Heart right ventricle (tissue), 16 donors: ENCODE results near the gene SEMA5A. TPM values are rescaled to one million over a fixed set of nuclear protein-coding genes. Genes with fewer than 3 reads are reported as not detected.
A peak's percentile ranks its signal among the peaks of the same experiment; 100 is the strongest.

Experiments used
- ATAC-seq, 8 donors: fragments of 200-7000 bp; cut with Tn5 transposase; one replicate each; pipeline ENCODE4 v1.9.1; 2020; ENCODE audit warnings: mild to moderate bottlenecking in 8 of 8, moderate library complexity in 8 of 8, moderate number of reproducible peaks in 1 of 8
- DNase-seq, 2 donors: peaks; one replicate each; pipeline ENCODE4 v3.0.0-alpha.2; 2020
- H3K27ac ChIP-seq, 10 donors: fragments of 200-600 bp; sonication (generic) in 2 of 10; one replicate each; pipeline versions ENCODE4 v1.5.0 to v1.8.0; 2020 to 2022; ENCODE audit warnings: mild to moderate bottlenecking in 3 of 10
- H3K27me3 ChIP-seq, 7 donors: fragments of 200-600 bp; one replicate each; pipeline ENCODE4 v1.8.0; 2021 to 2022; ENCODE audit warnings: mild to moderate bottlenecking in 2 of 7
- H3K36me3 ChIP-seq, 9 donors: fragments of 200-600 bp; sonication (generic) in 1 of 9; one replicate each; pipeline versions ENCODE4 v1.5.0 to v1.8.0; 2020 to 2022; ENCODE audit warnings: mild to moderate bottlenecking in 2 of 9
- H3K4me1 ChIP-seq, 9 donors: fragments of 200-600 bp; sonication (generic) in 1 of 9; one replicate each; pipeline versions ENCODE4 v1.5.0 to v1.8.0; 2020 to 2022; ENCODE audit warnings: mild to moderate bottlenecking in 4 of 9
- H3K4me3 ChIP-seq, 10 donors: fragments of 200-600 bp; sonication (generic) in 2 of 10; one replicate each; pipeline versions ENCODE4 v1.5.0 to v1.8.0; 2020 to 2022; ENCODE audit warnings: mild to moderate bottlenecking in 7 of 10, moderate library complexity in 2 of 10
- H3K9me3 ChIP-seq, 11 donors: fragments of 200-600 bp in 10 of 11; sonication (generic) in 2 of 11; one replicate each; pipeline versions ENCODE4 v1.5.0 to v1.8.0; 2013 to 2022; ENCODE audit warnings: mild to moderate bottlenecking in 2 of 11, control low read depth in 1 of 11, moderate library complexity in 1 of 11
- WGBS, 2 donors: extraction: QIAGEN DNeasy Blood & Tissue Kit; methylation state at CpG; one replicate each; pipeline ENCODE4 v1.1.7; 2013; ENCODE audit warnings: inconsistent platforms in 1 of 2; 5-methylcytosine and 5-hydroxymethylcytosine counted together
- intact Hi-C, 10 donors: fragments of 100-400 bp; cut with DNase I; formaldehyde crosslinking; loops; one replicate each; pipeline versions ENCODE4 v1.11.1 to v1.14.2; 2022
- polyA plus RNA-seq, 2 donors: library from polyadenylated mRNA; stranded (reverse); fragments of 200-250 nt; gene quantifications; one replicate each; pipeline ENCODE4 v1.2.3, GENCODE V29; 2013
- total RNA-seq, 10 donors: library from RNA; stranded (reverse); fragmentation: NEBNext Ultra II Directional in 3 of 10; extraction: Animal tissue kit (Norgen Biotek cat#: 25700) in 3 of 10; gene quantifications; one replicate each; pipeline versions ENCODE4 v1.2.1 to v1.2.4, GENCODE V29; 2021 to 2023
- TF ChIP-seq, protein P1 (sequence below), 9 donors: fragments of 200-600 bp; sonication (generic) in 2 of 9; IDR thresholded peaks; one replicate each; pipeline versions ENCODE4 v1.5.0 to v1.8.0; 2021 to 2022; ENCODE audit warnings: antibody characterized with exemption in 9 of 9, mild to moderate bottlenecking in 5 of 9, moderate library complexity in 1 of 9
- donor health status: Arrhythmogenic right ventricular cardiomyopathy.
- donor health status: ischemic (EF 13 %, LVEDD 7.1; RV severe dilation, severe dysfunction).
- donor health status: healthy with polysubstance abuse.
- donor health status: DM: no; HTN: yes; CAD: no.
- donor health status: DM: no; HTN: no; CAD: no.
- donor health status: ischemic (EF 25% LVEDD 6.9; RV normal size, moderate dysfunction).
- donor health status: ischemic (EF 25% LVEDD 5.7; RV mildly dilated, moderate dysfunction).
- donor health status: healthy.
- donor health status: DM: yes; HTN: yes; CAD: no.
- donor health status: Ischemic cardiomyopathy.
- donor health status: ischemic (EF 35%, LVEDD 5.7; RV mildly dilated, moderate dysfunction).
- donor health status: nonischemic (EF 11% LVEDD 7.7; RV severe dilation, severe dysfunction).
- donor health status: DM: yes; HTN: yes; CAD: no.
- donor health status: PGD.
- donor health status: ischemic (EF 29% LVEDD 5.4; RV normal size, mild dysfunction).
- donor health status: nonischemic (EF 23%, LVEDD 6.1; RV moderate dilation, normal function).

SEMA5A gene
- total and polyA plus RNA-seq, 12 donors = 1.9 to 71.5 (median 48.0) TPM

- H3K27ac ChIP-seq = no peak overlapping the region
- 23 to 66% methylated on average over 1 of the region's 1 CpG for WGBS, 2 donors
- TF ChIP-seq, protein P1, sequence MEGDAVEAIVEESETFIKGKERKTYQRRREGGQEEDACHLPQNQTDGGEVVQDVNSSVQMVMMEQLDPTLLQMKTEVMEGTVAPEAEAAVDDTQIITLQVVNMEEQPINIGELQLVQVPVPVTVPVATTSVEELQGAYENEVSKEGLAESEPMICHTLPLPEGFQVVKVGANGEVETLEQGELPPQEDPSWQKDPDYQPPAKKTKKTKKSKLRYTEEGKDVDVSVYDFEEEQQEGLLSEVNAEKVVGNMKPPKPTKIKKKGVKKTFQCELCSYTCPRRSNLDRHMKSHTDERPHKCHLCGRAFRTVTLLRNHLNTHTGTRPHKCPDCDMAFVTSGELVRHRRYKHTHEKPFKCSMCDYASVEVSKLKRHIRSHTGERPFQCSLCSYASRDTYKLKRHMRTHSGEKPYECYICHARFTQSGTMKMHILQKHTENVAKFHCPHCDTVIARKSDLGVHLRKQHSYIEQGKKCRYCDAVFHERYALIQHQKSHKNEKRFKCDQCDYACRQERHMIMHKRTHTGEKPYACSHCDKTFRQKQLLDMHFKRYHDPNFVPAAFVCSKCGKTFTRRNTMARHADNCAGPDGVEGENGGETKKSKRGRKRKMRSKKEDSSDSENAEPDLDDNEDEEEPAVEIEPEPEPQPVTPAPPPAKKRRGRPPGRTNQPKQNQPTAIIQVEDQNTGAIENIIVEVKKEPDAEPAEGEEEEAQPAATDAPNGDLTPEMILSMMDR (IDR thresholded peaks at IDR 0.05) = no peak
- H3K4me1 ChIP-seq = peaks cover 0 to 15% (median 3%) of the 10 kb centered on the region in 9 donors
- ATAC-seq = peak in 3 of 8 donors; percentile 23 to 73 (median 55)
- peak in 1 of 2 donors; percentile 18 for DNase-seq
- H3K4me3 ChIP-seq = no peak overlapping the region
- H3K27me3 ChIP-seq = no peaks in the 10 kb centered on the region
- intact Hi-C loops = no loop called here
- peaks cover 0 to 8% (median 0%) of the 10 kb centered on the region in 11 donors for H3K9me3 ChIP-seq
- no peaks in the 10 kb centered on the region for H3K36me3 ChIP-seq
Measured at GRCh38 chr5:9470410-9470809, 75.5 kb downstream of the SEMA5A start.

GRCh38 chr5:9468060-9468388 is 77.9 kb downstream of the SEMA5A start:
- ATAC-seq = no peak

GRCh38 chr5:9467199-9468059 is 78.4 kb downstream of the SEMA5A start:
- intact Hi-C loops = no loop called here
- Histone ChIP-seq H3K27me3 (no peaks in the 10 kb centered on the region), H3K36me3 (no peaks in the 10 kb centered on the region), H3K27ac (no peak overlapping the region), H3K4me1 (peaks cover 0 to 21% (median 5%) of the 10 kb centered on the region in 9 donors), H3K4me3 (no peak overlapping the region), H3K9me3 (peaks cover 0 to 8% (median 0%) of the 10 kb centered on the region in 11 donors)
- no peak for DNase-seq
- 85 to 90% methylated on average over 13 of the region's 13 CpGs for WGBS, 2 donors
- ATAC-seq = peak in 2 of 8 donors; percentile 33 to 59
- TF ChIP-seq, protein P1 (IDR thresholded peaks at IDR 0.05) = no peak

More at GRCh38 chr5:9468060-9468388, 77.9 kb downstream of the SEMA5A start:
- Histone ChIP-seq H3K27me3 (no peaks in the 10 kb centered on the region), H3K36me3 (no peaks in the 10 kb centered on the region), H3K4me1 (peaks cover 0 to 21% (median 5%) of the 10 kb centered on the region in 9 donors), H3K4me3 (no peak overlapping the region), H3K27ac (no peak overlapping the region), H3K9me3 (peaks cover 0 to 8% (median 0%) of the 10 kb centered on the region in 11 donors)
- intact Hi-C loops = no loop called here
- WGBS, 2 donors = 64 to 65% methylated on average over 4 of the region's 4 CpGs
- TF ChIP-seq, protein P1 (IDR thresholded peaks at IDR 0.05) = no peak
- DNase-seq = no peak

GRCh38 chr5:9466697-9467096 is 79.2 kb downstream of the SEMA5A start:
- H3K4me1 ChIP-seq = peaks cover 0 to 21% (median 5%) of the 10 kb centered on the region in 9 donors
- TF ChIP-seq, protein P1 (IDR thresholded peaks at IDR 0.05) = no peak
- peaks cover 0 to 8% (median 0%) of the 10 kb centered on the region in 11 donors for H3K9me3 ChIP-seq
- no peak for DNase-seq
- no peak overlapping the region for H3K4me3 ChIP-seq
- 32 to 38% methylated on average over 1 of the region's 1 CpG for WGBS, 2 donors
- ATAC-seq = no peak
- intact Hi-C loops = no loop called here
- H3K36me3 ChIP-seq = no peaks in the 10 kb centered on the region
- no peaks in the 10 kb centered on the region for H3K27me3 ChIP-seq
- no peak overlapping the region for H3K27ac ChIP-seq
